ENCODE data around the gene WFDC8.

DNA sequence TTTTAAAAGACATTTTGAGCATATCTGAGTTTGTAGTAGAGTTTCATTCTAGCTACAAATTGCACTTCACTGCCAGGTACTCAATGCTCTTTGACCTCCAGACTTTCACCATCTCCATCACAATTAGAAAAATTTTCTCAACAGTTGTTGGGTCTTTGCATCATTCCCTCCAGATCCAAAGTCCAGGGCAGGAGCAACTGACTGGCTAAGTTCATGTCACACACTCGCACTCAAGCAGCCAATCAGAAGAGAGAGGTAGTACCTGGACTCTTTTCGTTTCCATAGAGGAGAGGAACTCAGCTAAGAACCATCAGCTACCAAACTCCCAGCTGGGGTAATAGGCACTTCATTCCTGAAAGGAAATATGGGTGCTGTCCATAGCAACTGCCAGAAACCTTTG is 72.7 kb downstream of the WFDC8 start:
- TF ChIP-seq POLR2A (IDR thresholded peaks at IDR 0.05): no peak
- TF ChIP-seq CTCF (IDR thresholded peaks at IDR 0.05): no peak

All from Peyer's patch (tissue), 4 donors.